AG09309 (cell line): ENCODE data around the gene F7.

ENCODE experiments used
- DNase-seq: peaks from one replicate; pipeline ENCODE4 v3.0.0-alpha.2; 2010; ENCODE audit warnings: low read depth
- H3K4me3 ChIP-seq: 2 replicates; pipeline ENCODE4 v1.5.1; 2011; ENCODE audit warnings: mild to moderate bottlenecking, low read depth, low read length, moderate library complexity; ENCODE audit not compliant: control insufficient read depth
- CTCF ChIP-seq: IDR thresholded peaks from 2 replicates; pipeline ENCODE4 v1.5.1; 2011; ENCODE audit warnings: mild to moderate bottlenecking, low read depth, low read length, inconsistent platforms; ENCODE audit not compliant: insufficient read depth, control insufficient read depth; ENCODE audit errors: missing control alignments

The F7 gene

DNA sequence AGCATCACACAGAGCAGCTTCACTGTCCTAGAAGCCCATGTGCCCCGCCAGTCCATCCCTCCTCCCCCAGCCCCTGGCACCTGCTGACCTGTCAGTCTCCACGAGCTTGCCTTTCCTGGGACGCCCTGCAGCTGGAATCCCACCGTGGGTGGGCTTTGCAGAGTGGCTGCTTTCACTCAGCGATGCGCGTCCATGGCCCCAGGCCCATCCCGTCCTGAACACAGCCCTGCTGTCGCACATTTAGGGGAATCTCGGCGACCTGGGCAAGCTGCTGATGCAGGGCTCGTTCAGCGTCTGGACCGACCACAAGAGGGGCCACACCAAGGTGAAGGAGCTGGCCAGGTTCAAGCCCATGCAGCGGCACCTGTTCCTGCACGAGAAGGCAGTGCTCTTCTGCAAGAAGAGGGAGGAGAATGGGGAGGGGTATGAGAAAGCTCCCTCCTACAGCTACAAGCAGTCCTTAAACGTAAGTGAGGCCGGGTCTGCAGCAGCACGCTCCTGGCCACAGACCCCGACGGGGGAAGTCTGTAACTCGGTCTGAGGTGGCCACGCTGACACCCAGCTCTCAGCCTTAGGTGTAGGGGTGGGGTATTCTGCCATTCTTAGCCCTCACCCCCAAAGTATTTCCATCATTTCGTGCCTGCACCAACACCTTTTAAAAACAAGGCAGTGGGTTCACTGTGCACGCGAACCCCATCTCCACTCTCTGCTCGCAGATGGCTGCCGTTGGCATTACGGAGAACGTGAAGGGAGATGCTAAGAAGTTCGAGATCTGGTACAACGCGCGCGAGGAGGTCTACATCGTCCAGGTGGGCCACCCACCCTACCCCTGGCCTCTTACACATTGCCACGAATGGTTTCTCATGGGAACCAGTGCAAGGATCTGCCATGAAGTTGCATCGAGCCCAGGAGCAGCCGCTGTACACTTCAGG is 18.3 kb upstream of the F7 start:
- DNase-seq = no peak
- TF ChIP-seq CTCF = no peak
- no peak overlapping the region for H3K4me3 ChIP-seq

DNA sequence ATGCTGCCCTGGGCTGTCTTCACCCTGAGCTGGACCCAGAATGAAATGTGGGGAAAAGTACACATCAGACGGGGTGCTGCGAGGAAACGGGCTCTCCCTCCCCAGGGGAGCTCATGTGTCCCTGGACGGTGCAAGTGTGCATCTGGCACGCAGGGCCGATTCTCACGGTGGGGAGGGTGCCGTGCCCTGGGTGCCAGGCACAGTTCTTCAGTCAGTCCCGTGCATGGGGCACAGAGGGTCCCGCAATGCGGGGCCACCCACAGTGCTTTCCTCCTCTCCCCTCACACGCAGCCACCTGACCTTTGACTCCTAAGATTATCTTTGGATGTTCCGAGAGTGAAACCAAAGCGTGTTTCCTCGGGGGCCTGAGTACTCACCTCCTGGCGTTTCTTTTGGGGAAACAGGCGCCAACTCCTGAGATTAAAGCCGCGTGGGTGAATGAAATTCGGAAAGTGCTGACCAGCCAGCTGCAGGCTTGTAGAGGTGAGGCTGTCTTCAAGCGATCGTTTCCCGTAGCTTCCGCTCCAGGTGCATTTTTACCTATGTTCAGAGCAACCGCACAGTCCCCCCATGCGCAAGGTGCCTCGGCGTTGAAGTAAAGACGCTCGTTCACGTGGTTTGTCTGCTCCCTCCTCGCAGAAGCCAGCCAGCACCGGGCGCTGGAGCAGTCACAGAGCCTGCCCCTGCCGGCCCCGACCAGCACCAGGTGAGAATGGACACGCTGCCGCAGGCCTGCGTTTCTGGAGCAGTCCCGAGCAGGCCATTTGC is 17.5 kb upstream of the F7 start:
- DNase-seq = no peak
- no peak overlapping the region for H3K4me3 ChIP-seq
- no peak for TF ChIP-seq CTCF

GRCh38 chr13:113088691-113089020 is 16.9 kb upstream of the F7 start:
- H3K4me3 ChIP-seq = no peak overlapping the region
- no peak for TF ChIP-seq CTCF
- DNase-seq = no peak

GRCh38 chr13:113089693-113090414 is 15.7 kb upstream of the F7 start:
- no peak for TF ChIP-seq CTCF
- no peak for DNase-seq
- no peak overlapping the region for H3K4me3 ChIP-seq

DNA sequence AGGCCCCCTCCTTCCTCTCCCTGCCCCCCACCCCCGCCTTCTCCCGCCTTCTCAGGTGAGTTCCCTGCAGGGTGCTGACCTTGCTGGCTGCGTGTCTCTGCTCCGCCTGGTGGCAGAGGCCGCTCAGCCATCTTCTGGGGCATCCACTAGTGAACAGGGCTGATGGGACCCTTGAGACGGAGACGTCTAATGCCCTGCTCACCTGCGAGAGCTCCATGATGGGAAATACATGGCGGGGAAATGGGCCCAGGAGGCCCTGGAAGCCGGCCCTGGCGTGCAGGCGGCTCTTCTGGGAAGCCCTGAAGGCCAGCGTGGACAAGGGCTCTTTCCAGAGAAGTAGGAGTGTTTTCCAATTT is 15.2 kb upstream of the F7 start:
- no peak overlapping the region for H3K4me3 ChIP-seq
- DNase-seq = no peak
- TF ChIP-seq CTCF = no peak

DNA sequence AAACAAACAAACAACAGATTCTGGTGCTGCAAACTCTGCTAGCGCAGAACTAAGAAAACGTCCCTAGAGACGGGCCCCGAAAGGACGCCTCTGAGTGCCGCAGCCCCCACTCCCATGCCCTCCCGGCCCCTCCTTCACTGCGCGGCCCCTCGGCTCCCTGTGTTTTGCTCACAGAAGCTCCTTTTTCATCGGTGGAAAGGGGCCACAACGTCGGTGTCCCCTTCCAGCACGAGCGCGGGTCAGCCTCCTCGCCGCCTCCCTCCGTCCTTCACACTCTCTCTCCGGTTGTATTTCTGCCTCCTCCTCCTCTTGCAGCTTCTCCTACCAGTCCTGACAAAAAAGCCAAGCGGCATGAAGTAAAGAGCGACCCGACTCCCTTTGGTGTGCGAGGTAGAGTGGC is 14.8 kb upstream of the F7 start:
- DNase-seq = no peak
- no peak overlapping the region for H3K4me3 ChIP-seq
- no peak for TF ChIP-seq CTCF
